Spleen (tissue), 7 donors: ENCODE data around the gene CBLL1.

Experiments
- CTCF ChIP-seq, 11 experiments: fragments of 200-600 bp in 7 of 11; fragments of 450-650 bp in 4 of 11; sonication (generic) in 4 of 11; IDR thresholded peaks in 8 of 11; conservative IDR thresholded peaks in 3 of 11; 1 replicate in 7 of 11; 2 replicates in 4 of 11; pipeline versions ENCODE4 v1.4.0 to v1.8.0; 2016 to 2021; ENCODE audit warnings: antibody characterized with exemption in 11 of 11, inconsistent platforms in 4 of 11, mild to moderate bottlenecking in 1 of 11
- POLR2A ChIP-seq, 3 donors: fragments of 450-650 bp; IDR thresholded peaks; one replicate each; pipeline ENCODE4 v1.5.1; 2017; ENCODE audit warnings: antibody characterized with exemption in 3 of 3, mild to moderate bottlenecking in 1 of 3
- donor health status: DM: no; HTN: no; CAD: no; lungs with moderate emphysema.
- donor health status: DM: no; HTN: no; CAD: no.
- donor health status: DM: no; HTN: no; CAD: no.

- TF ChIP-seq CTCF (IDR thresholded peaks at IDR 0.05 in 8 of 11, conservative IDR thresholded peaks at IDR 0.05 in 3 of 11) (no peak), POLR2A (IDR thresholded peaks at IDR 0.05) (no peak)
Measured at GRCh38 chr7:107700570-107700969, 43.4 kb upstream of the CBLL1 start.
